ENCODE data around the gene HOXC10. TPM values are rescaled to one million over a fixed set of nuclear protein-coding genes. Genes with fewer than 3 reads are reported as not detected.

The HOXC10 gene
- total RNA-seq, 4 donors from 2014 or later: 23.9 to 48.3 (median 40.3) TPM

- Histone ChIP-seq H3K27ac (peak overlapping the region; percentile 94 to 100 (median 98)), H3K4me3 (peak overlapping the region; percentile 62 to 70 (median 68)), H3K36me3 (no peaks in the 10 kb centered on the region), H3K27me3 (no peaks in the 10 kb centered on the region), H3K9me3 (no peaks in the 10 kb centered on the region), H3K4me1 (peaks cover 62 to 78% of the 10 kb centered on the region in 2 donors)
- no peak for TF ChIP-seq CTCF (IDR thresholded peaks at IDR 0.05 in 4 of 5, conservative IDR thresholded peaks at IDR 0.05 in 1 of 5)
- TF ChIP-seq POLR2A (IDR thresholded peaks at IDR 0.05): no peak
- in situ Hi-C loops (cut with MboI; ENCODE audit: low sequenced_read_pairs in 4 of 4): loop anchor here in 2 of 4 donors (10.0 to 25.0 kb wide), 2 partner anchors 174 to 342 kb away; partner anchors contain the start of gene GPR84 (in 2 of the 2)
- intact Hi-C loops (cut with DNase I; ENCODE audit: low total_unique reads): loop anchor here (1.0 kb wide), 1 partner anchor 14 kb away; no protein-coding TSS in a partner anchor
- DNase-seq (no peak), ATAC-seq (no peak)
Observed at GRCh38 chr12:54020591-54021405, 35.9 kb downstream of the HOXC10 start.

GRCh38 chr12:54021432-54022013 is 36.6 kb downstream of the HOXC10 start:
- Histone ChIP-seq H3K4me1 (peaks cover 67 to 78% of the 10 kb centered on the region in 2 donors), H3K9me3 (no peaks in the 10 kb centered on the region), H3K4me3 (peak overlapping the region; percentile 62 to 70 (median 68)), H3K27ac (peak overlapping the region; percentile 94 to 100 (median 98)), H3K36me3 (no peaks in the 10 kb centered on the region), H3K27me3 (no peaks in the 10 kb centered on the region)
- in situ Hi-C loops (cut with MboI; ENCODE audit: low sequenced_read_pairs in 4 of 4): loop anchor here in 2 of 4 donors (10.0 to 25.0 kb wide), 2 partner anchors 173 to 341 kb away; partner anchors contain the start of gene GPR84 (in 2 of the 2)
- DNase-seq (peak; percentile 78 to 83), ATAC-seq (peak; percentile 23 to 30)
- intact Hi-C loops (cut with DNase I; ENCODE audit: low total_unique reads): loop anchor here (1.0 kb wide), 1 partner anchor 15 kb away; no protein-coding TSS in a partner anchor
- TF ChIP-seq CTCF (IDR thresholded peaks at IDR 0.05 in 4 of 5, conservative IDR thresholded peaks at IDR 0.05 in 1 of 5) (peak; percentile 44 to 62 (median 56)), POLR2A (IDR thresholded peaks at IDR 0.05) (peak in 1 of 2 donors; percentile 71)

- Histone ChIP-seq H3K9me3 (no peaks in the 10 kb centered on the region), H3K36me3 (no peaks in the 10 kb centered on the region), H3K4me3 (peak overlapping the region; percentile 59 to 66 (median 62)), H3K4me1 (peaks cover 76 to 94% of the 10 kb centered on the region in 2 donors), H3K27ac (peak overlapping the region; percentile 94 to 100 (median 98)), H3K27me3 (no peaks in the 10 kb centered on the region)
- ATAC-seq (no peak), DNase-seq (no peak)
- intact Hi-C loops (cut with DNase I; ENCODE audit: low total_unique reads) (no loop called here), in situ Hi-C loops (cut with MboI; ENCODE audit: low sequenced_read_pairs in 4 of 4) (loop anchor here in 2 of 4 donors (10.0 to 25.0 kb wide), 2 partner anchors 172 to 339 kb away; partner anchors contain the start of gene GPR84 (in 2 of the 2))
- TF ChIP-seq POLR2A (IDR thresholded peaks at IDR 0.05): no peak
- TF ChIP-seq CTCF (IDR thresholded peaks at IDR 0.05 in 4 of 5, conservative IDR thresholded peaks at IDR 0.05 in 1 of 5): no peak
Observed at GRCh38 chr12:54022960-54023884, 38.3 kb downstream of the HOXC10 start.

GRCh38 chr12:54024127-54024526 is 39.2 kb downstream of the HOXC10 start:
- H3K9me3 ChIP-seq: no peaks in the 10 kb centered on the region
- peak overlapping the region; percentile 59 to 66 (median 62) for H3K4me3 ChIP-seq
- intact Hi-C loops (cut with DNase I; ENCODE audit: low total_unique reads): no loop called here
- peak in 1 of 2 donors; percentile 10 for ATAC-seq
- no peak for DNase-seq
- TF ChIP-seq CTCF (IDR thresholded peaks at IDR 0.05 in 4 of 5, conservative IDR thresholded peaks at IDR 0.05 in 1 of 5): no peak
- TF ChIP-seq POLR2A (IDR thresholded peaks at IDR 0.05): no peak
- in situ Hi-C loops (cut with MboI; ENCODE audit: low sequenced_read_pairs in 4 of 4): loop anchor here in 2 of 4 donors (10.0 to 25.0 kb wide), 2 partner anchors 171 to 338 kb away; partner anchors contain the start of gene GPR84 (in 2 of the 2)
- H3K27me3 ChIP-seq: no peaks in the 10 kb centered on the region
- peaks cover 76 to 92% of the 10 kb centered on the region in 2 donors for H3K4me1 ChIP-seq
- H3K36me3 ChIP-seq: no peaks in the 10 kb centered on the region
- H3K27ac ChIP-seq: peak overlapping the region; percentile 94 to 100 (median 98)

All from gastrocnemius medialis (tissue), 4 donors.